ENCODE data around the gene A1BG.

A1BG gene, protein sequence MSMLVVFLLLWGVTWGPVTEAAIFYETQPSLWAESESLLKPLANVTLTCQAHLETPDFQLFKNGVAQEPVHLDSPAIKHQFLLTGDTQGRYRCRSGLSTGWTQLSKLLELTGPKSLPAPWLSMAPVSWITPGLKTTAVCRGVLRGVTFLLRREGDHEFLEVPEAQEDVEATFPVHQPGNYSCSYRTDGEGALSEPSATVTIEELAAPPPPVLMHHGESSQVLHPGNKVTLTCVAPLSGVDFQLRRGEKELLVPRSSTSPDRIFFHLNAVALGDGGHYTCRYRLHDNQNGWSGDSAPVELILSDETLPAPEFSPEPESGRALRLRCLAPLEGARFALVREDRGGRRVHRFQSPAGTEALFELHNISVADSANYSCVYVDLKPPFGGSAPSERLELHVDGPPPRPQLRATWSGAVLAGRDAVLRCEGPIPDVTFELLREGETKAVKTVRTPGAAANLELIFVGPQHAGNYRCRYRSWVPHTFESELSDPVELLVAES

GRCh38 chr19:58352760-58353671, at the start of gene A1BG:
Gene A1BG (minus strand): TSS chr19:58353492. CDS start chr19:58353437, 55 bp downstream.
- in situ Hi-C loops (cut with MboI; ENCODE audit: low sequenced_read_pairs) = no loop called here

- in situ Hi-C loops (cut with MboI; ENCODE audit: low sequenced_read_pairs) = no loop called here
These were observed 48.6 kb upstream of the A1BG start for GRCh38 chr19:58401840-58402421.

DNA sequence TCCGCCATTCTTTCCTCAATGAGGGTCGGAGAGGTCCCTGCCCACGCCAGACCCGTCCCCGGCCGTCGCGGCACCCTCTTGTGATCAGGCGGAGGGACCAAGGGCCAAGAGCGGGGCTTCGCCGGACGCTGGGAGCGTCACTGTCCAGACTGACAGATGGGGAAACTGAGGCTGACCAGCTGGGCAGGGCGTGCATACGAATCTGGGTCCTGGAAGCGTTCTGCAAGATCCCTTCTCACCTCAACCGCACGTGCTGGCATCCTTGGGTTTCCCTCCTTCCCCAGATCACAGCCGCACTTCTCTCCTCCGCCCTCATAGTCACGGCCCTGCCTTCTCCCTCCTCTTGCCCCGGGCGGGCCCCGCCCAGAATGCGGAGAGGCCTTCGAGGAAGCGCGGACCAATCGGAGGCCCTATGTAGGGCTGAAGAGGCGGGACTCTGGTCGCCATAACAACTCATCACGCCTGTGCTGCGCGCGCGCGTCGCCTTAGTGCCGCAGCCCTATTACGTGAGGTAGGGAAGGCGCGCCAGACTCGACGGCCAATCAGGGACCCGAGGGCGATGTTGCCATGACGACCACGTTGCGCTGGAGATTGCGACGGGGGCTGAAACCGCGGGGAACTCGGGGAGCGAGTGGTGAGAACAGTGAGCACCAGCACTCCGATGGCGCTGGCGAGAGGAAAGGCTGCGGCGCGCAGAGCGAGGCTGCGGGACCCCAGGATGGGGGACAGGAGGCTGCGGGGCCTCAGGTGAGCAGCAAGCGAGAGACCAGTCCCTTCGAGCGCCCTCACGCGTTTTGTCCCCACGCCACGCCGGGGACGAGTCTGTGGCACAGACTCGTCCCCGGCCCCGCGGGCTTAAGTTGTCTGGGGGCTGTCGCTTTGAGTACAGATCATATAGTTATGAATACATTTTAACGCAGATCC, 47.9 kb upstream of the A1BG start:
- in situ Hi-C loops (cut with MboI; ENCODE audit: low sequenced_read_pairs) = no loop called here

DNA sequence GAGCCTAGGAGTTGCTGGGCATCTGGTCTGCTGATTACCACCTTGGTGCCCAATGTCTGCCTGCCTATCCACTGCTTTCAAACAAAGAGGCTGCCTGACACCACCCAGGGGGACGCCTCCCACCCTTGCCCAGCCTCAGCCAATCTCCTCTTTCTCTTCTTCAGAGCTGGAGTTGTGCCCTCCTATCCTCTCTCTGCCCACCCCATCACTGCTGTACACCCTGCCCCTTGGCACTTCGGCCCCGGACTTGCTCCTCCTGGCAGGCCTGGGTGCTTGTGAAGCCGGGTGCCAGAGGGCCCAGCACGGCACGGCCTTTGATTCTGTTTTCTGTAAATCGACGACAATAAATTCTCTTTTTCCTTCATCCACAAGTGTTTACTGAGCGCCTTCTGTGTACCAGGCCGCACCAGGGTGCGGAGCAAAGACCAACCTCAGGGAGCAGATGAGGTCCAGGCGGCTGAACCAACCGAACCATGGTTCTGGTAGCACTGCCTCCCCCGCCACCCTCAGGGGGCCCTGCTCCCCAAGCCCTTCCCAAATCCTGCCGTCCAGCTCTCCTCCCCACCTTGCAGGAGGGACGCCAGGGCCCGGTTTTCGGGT, 47.1 kb upstream of the A1BG start:
- in situ Hi-C loops (cut with MboI; ENCODE audit: low sequenced_read_pairs) = no loop called here

GRCh38 chr19:58399903-58400302, 46.6 kb upstream of the A1BG start:
- in situ Hi-C loops (cut with MboI; ENCODE audit: low sequenced_read_pairs) = no loop called here

DNA sequence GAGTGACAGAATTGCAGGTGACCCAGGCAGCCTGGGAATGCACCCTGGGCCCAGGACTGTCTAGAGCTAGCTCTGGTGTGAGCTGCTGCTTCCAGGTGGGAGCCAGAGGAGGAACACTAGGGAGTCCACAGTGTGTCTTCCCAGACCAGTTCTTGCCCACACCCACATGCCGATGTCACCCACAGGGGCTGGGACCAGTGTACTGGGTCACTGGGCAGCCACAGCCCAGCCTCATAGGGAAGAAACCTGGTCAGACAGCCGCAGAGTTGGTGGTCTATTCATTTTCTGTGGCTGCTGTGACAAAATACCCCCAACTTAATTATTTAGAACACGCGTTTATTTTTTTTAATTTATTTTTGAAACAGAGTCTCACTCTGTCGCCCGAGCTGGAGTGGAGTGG, 45.3 kb upstream of the A1BG start:
- in situ Hi-C loops (cut with MboI; ENCODE audit: low sequenced_read_pairs) = no loop called here

DNA sequence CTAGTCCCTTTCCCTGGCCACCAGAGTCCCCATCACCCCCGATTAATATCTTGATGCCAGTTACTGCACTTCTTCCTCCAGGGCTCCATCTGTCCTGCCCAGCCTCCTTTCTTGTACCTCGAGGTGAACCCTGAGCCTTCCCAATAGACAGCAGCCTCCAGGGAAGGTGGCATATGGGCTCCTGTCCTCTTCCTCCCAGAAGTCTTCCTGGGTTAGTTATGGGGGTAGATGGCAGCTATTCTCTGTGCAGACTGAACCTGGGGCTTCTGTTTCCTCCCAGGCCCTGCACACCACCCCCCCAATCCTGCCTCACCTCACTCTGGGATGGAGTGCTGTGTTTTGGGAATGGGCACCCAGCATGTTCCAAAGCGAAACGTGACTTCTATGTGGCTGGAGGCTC, 44.8 kb upstream of the A1BG start:
- in situ Hi-C loops (cut with MboI; ENCODE audit: low sequenced_read_pairs) = no loop called here

- in situ Hi-C loops (cut with MboI; ENCODE audit: low sequenced_read_pairs) = no loop called here
These were observed 44.3 kb upstream of the A1BG start for GRCh38 chr19:58397533-58398037.

DNA sequence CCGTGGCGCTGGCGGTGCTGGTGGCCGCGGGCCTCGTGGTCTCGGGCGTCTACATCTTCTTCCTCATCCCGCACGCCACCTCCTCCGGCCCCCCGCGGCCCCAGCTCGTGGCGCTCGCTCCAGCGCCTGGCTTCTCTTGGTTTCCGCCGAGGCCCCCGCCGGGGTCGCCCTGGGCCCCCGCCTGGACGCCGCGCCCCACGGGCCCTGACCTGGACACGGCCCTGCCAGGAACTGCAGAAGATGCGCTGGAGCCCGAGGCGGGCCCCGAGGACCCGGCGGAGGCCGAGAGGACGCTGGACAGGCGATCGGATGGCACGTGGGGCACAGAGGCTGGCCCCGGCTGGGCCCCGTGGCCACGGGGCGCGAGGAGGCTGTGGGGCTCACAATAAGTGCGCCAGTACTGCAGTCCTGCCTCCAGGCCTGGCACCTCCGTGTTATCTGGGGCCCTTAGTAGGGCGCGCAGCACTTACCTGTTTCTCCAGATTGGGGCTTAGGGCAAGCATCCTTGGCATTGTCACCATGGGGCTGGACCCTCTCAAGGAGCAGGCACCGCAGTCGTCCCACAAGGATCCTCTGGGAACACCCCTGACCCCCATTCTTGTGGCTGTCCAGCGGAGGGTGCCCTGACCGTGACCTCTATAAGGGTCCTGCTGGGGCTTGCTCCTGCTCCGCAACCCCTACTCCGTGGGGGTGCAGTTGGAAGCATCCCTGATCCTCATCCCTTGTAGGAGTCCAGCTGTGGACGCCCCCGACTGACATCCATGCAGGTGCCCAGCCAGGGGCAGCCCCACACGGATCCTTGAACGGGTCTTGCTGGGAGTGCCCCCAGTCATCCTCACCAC, 43.6 kb upstream of the A1BG start:
- in situ Hi-C loops (cut with MboI; ENCODE audit: low sequenced_read_pairs) = no loop called here

GRCh38 chr19:58395979-58396627, 42.8 kb upstream of the A1BG start:
- in situ Hi-C loops (cut with MboI; ENCODE audit: low sequenced_read_pairs) = no loop called here

DNA sequence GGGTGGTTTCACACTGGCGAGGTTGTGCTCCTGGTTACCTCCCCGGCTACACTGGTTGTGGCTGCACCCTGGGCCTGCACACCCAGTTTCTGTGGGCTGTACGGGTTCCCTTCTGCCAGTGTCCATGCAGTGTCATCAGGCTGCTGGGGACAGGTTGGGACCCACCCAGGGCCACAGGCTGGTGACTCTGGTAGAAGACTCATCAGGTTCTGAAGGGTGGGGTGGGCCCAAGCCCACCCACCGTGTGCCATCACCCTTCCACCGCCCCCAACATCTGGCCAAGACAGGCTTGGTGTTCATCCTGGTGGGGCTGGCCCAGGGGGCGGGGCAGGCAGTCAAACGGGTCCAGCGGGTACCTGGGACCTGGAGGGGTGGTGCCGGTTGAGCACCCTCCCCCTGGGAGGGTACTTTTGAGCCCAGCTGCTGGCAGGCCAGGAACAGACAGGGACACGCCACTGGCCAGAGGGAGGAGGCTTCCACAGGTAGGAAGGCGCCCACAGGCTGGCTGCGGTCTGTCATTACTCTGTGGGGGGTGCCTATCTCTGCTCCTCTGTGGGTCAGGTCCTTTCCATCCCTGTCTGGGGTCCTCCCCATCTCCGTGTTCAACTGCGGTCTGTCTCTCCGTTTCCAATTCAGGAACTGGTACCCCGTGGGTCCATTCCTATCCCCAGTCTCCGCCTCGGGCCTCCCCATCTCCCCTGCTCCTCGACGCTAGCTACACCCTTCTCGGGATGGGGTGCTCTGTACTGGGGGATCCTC, 42.1 kb upstream of the A1BG start, which contains the start of gene RNF225:
RNF225 (plus strand) TSS at position 437 of the 759 bp plus-strand sequence. CDS start 434 bp downstream, outside the sequence.
- in situ Hi-C loops (cut with MboI; ENCODE audit: low sequenced_read_pairs) = no loop called here

- in situ Hi-C loops (cut with MboI; ENCODE audit: low sequenced_read_pairs) = no loop called here
These were observed 41.5 kb upstream of the A1BG start for GRCh38 chr19:58394821-58395219.

DNA sequence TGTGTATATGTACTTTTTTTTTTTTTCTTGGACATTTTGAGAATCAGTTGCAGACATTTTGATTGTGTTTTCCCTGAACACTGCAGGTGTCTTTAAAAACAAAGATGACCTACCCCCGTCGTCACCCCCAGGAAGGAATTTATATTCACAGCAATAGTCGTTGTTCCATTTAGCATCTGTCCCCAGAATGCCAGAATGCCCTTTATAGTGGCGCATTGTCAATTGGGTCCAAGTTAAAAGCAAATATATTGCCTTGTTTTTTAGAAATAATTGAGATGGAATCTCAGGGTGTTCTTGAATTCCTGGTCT, 40.4 kb upstream of the A1BG start:
- in situ Hi-C loops (cut with MboI; ENCODE audit: low sequenced_read_pairs) = no loop called here

GRCh38 chr19:58392945-58393724, 39.8 kb upstream of the A1BG start:
- in situ Hi-C loops (cut with MboI; ENCODE audit: low sequenced_read_pairs) = no loop called here

GRCh38 chr19:58388175-58388526, 34.9 kb upstream of the A1BG start:
- in situ Hi-C loops (cut with MboI; ENCODE audit: low sequenced_read_pairs) = no loop called here

DNA sequence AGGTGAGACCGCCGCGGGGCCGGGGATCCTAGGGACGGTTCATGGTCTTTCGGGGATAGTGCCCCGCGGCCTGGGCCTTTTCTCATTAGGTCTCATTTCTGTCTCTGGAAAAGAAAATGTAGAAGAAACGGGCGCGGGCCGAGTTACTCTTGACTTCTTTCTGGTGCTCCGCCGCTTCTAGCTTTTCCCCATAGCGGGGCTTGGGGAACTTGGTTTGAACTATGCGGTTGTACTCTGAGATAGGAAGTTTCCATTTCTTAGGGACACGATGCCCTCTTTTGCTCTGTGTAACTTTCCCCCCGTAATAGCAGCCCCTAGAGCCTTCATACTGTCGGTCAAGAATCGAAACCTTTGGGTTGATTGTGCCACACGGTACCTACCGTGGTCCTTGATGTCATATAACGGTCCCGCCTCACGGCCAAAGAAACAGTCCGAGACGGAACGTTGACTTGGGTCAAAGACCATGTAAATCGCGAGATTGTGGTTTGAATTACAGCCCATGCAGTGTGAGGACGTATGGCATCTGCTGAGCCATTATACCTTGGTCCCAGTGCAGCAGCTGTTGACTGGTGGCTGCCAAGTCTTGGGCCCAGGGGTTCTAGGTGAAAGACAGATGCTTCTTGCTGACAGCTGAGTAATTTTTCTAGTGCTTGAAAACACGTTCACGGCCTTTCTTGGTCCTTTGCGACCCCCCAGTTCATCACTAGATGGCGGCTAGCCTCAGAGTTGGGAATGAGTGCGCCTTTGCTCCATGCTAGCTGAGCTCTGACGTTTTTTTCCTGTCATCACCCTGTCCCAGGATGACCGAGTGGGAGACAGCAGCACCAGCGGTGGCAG, 34.3 kb upstream of the A1BG start:
- in situ Hi-C loops (cut with MboI; ENCODE audit: low sequenced_read_pairs) = no loop called here
